ENCODE measurements around the gene PPP1R13B. TPM values are rescaled to one million over a fixed set of nuclear protein-coding genes. Genes with fewer than 3 reads are reported as not detected.

Gene PPP1R13B
- total RNA-seq, 1 donor = 7.3 TPM

GRCh38 chr14:103706551-103707328, 140.6 kb downstream of the PPP1R13B start:
- DNase-seq (ENCODE audit: low read depth) = no peak
- no peak overlapping the region for H3K4me3 ChIP-seq (ENCODE audit: low read depth, low read length)
- TF ChIP-seq, protein P1, sequence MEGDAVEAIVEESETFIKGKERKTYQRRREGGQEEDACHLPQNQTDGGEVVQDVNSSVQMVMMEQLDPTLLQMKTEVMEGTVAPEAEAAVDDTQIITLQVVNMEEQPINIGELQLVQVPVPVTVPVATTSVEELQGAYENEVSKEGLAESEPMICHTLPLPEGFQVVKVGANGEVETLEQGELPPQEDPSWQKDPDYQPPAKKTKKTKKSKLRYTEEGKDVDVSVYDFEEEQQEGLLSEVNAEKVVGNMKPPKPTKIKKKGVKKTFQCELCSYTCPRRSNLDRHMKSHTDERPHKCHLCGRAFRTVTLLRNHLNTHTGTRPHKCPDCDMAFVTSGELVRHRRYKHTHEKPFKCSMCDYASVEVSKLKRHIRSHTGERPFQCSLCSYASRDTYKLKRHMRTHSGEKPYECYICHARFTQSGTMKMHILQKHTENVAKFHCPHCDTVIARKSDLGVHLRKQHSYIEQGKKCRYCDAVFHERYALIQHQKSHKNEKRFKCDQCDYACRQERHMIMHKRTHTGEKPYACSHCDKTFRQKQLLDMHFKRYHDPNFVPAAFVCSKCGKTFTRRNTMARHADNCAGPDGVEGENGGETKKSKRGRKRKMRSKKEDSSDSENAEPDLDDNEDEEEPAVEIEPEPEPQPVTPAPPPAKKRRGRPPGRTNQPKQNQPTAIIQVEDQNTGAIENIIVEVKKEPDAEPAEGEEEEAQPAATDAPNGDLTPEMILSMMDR (IDR thresholded peaks at IDR 0.05; ENCODE audit: insufficient read depth, low read depth, low read length) = no peak

GRCh38 chr14:103705504-103706284, 141.7 kb downstream of the PPP1R13B start:
- TF ChIP-seq, protein P1 (IDR thresholded peaks at IDR 0.05; ENCODE audit: insufficient read depth, low read depth, low read length) = no peak
- no peak for DNase-seq (ENCODE audit: low read depth)
- H3K4me3 ChIP-seq (ENCODE audit: low read depth, low read length) = no peak overlapping the region

DNA sequence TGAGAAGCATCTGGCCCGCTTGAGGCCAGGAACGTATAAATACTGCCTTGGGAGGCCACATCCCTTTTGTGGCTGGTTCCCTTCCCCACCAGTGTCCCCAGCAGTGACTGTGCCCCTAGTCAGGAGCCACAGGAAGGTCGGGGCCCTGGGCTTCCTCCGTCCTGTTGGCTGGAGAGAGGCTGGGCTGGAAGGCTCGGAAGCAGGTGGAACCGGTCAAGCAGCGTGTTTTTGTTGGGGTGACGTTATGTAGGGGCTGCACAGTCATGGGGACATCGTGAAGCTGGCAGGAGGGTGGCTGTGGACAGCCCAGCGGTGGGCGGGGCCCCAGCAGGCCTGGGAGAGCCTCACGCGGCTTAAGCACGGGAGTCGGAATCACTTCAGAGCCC, 142.3 kb downstream of the PPP1R13B start:
- TF ChIP-seq, protein P1 (IDR thresholded peaks at IDR 0.05; ENCODE audit: insufficient read depth, low read depth, low read length) = no peak
- peak; percentile 24 for DNase-seq (ENCODE audit: low read depth)
- H3K4me3 ChIP-seq (ENCODE audit: low read depth, low read length) = no peak overlapping the region

GRCh38 chr14:103704708-103705107, 142.7 kb downstream of the PPP1R13B start:
- no peak overlapping the region for H3K4me3 ChIP-seq (ENCODE audit: low read depth, low read length)
- DNase-seq (ENCODE audit: low read depth) = no peak
- TF ChIP-seq, protein P1 (IDR thresholded peaks at IDR 0.05; ENCODE audit: insufficient read depth, low read depth, low read length) = no peak

DNA sequence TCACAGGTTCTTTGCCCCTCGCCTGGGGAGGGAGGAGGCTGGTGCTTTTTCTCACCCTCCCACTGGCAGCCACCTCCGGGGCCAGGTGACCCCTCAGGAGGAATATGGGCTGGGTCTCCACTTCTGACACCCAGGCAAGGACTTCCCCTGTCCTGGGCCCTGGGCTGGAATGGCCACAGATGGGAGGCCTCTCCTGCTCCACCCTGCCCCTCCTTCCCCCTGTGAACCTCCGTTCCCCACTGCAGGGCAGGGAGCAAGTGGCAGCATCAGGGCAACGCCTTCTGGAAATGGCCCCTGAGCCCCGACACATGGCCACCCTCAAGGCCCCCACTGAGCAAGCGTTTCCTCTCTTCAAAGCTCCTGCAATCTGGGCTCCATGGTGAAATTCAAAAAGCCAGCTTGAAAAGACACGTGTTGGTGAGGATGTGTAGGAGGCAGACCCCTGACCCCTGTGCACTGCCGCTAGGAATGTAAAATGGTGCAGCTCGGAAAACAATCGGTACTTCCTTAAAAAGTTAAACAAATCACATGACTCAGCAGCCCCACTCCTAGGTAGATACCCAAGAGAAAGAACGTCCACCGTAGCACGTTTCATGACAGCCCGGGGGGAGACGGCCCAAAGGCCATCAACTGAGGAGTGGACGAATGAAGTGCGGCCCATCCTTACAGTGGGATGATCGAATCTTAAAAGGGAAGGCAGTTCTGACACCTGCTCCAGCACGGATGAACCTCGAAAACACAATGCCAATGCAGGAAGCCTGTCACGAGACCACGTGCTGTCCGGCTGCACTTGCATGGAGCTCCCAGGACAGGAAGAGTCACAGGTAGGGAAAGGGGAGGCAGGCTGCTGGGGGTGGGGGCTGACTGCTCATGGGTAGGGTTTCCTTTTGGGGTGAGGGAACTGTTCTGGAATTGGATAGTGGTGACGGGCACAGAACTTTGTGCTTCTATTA, 143.7 kb downstream of the PPP1R13B start:
- TF ChIP-seq, protein P1 (IDR thresholded peaks at IDR 0.05; ENCODE audit: insufficient read depth, low read depth, low read length) = no peak
- DNase-seq (ENCODE audit: low read depth) = no peak
- H3K4me3 ChIP-seq (ENCODE audit: low read depth, low read length) = no peak overlapping the region
